Peyer's patch (tissue), 4 donors: Measurements from ENCODE around the gene PPP2R1B.

Experiments used
- POLR2A ChIP-seq, 2 donors: fragments of 450-650 bp; IDR thresholded peaks; one replicate each; pipeline ENCODE4 v1.5.1; 2017; ENCODE audit warnings: antibody characterized with exemption in 2 of 2, mild to moderate bottlenecking in 2 of 2, moderate library complexity in 2 of 2
- TF ChIP-seq, protein P1 (sequence below), 6 experiments: fragments of 450-650 bp in 4 of 6; fragments of 200-600 bp in 2 of 6; sonication (generic) in 1 of 6; IDR thresholded peaks; one replicate each; pipeline ENCODE4 v1.5.1; 2017 to 2019; ENCODE audit warnings: antibody characterized with exemption in 6 of 6, mild to moderate bottlenecking in 3 of 6, moderate library complexity in 1 of 6

DNA sequence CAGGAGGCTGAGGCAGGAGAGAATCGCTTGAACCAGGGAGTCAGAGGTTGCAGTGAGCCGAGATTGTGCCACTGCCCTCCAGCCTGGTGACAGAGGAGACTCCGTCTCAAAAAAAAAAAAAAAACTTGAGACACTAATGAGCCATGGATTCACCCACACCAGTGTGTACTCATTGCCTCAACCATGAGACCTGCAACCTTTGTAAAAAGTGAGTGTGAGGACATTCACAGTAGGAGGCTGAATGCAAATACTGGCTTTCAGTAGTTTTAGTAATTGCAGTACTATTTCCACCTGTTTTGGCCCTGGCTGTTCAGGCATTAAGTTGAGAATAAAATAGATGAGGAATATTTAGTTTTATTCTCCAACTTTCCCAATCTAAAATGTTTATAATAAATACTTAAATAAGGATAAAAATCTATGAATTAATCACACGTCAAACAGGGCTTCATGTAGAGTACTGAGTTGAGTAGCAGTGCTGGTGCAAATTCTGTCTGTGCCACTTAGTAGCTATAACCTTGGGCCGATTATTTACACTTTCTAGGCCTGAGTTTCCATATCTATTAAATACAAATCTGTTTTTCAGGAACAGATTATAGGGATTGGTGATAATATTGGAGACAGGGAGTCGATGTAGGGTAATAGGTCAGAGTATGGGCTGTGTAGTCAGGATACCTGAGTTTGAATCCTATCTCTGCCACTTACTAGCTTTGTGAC is 72.8 kb downstream of the PPP2R1B start:
- no peak for TF ChIP-seq POLR2A (IDR thresholded peaks at IDR 0.05)
- TF ChIP-seq, protein P1, sequence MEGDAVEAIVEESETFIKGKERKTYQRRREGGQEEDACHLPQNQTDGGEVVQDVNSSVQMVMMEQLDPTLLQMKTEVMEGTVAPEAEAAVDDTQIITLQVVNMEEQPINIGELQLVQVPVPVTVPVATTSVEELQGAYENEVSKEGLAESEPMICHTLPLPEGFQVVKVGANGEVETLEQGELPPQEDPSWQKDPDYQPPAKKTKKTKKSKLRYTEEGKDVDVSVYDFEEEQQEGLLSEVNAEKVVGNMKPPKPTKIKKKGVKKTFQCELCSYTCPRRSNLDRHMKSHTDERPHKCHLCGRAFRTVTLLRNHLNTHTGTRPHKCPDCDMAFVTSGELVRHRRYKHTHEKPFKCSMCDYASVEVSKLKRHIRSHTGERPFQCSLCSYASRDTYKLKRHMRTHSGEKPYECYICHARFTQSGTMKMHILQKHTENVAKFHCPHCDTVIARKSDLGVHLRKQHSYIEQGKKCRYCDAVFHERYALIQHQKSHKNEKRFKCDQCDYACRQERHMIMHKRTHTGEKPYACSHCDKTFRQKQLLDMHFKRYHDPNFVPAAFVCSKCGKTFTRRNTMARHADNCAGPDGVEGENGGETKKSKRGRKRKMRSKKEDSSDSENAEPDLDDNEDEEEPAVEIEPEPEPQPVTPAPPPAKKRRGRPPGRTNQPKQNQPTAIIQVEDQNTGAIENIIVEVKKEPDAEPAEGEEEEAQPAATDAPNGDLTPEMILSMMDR (IDR thresholded peaks at IDR 0.05), result no peak
